GM19240 (cell line): Measurements from ENCODE around the gene MTG2.
A peak's percentile ranks its signal among the peaks of the same experiment; 100 is the strongest.

ENCODE experiments used
- DNase-seq: peaks from one replicate; pipeline ENCODE4 v3.0.0; 2011; ENCODE audit warnings: low spot score; ENCODE audit not compliant: insufficient read length

The MTG2 gene

DNA sequence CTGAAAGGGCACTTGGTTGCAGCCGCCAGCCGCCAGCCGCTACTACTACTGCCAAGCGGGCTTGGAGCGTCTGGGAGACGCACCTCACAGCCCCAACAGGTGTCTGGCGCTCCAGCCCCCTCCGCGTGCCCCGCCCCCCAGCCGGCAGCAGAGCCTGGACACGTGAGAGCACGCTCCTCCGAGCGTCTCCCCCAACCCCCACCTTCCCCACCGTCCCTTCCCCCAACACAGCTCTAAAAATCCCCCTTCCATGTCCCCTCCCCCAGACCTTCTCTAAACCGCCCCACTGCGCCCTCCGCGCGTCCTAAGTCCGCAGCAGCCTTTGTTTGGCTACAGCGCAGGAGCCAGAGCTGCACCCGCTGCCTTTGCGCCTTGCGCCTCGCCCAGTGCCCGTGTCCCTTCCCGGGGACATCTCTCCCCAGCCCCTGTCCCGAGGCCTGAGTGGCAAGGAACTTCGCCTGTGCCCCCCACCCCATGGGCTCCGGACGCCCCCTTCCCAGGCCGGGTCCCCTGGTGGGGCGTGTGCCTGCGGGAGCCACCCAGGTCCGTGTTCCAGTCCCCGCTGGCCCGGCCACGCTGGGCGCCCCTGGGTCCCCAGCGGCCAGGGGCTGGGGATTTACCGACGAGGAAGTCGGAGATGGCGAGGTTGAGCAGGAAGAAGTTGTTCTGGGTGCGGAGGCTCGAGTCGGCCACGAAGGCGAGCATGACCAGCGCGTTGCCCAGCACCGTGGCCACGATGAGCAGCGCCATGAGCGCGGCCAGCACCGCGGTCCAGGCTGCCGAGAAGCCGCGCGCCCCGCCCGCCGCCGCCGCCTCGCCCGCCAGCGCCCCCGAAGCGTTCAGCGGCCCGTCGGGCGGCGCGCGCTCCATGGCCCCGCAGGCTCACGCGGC, 36.5 kb downstream of the MTG2 start:
- no peak for DNase-seq

DNA sequence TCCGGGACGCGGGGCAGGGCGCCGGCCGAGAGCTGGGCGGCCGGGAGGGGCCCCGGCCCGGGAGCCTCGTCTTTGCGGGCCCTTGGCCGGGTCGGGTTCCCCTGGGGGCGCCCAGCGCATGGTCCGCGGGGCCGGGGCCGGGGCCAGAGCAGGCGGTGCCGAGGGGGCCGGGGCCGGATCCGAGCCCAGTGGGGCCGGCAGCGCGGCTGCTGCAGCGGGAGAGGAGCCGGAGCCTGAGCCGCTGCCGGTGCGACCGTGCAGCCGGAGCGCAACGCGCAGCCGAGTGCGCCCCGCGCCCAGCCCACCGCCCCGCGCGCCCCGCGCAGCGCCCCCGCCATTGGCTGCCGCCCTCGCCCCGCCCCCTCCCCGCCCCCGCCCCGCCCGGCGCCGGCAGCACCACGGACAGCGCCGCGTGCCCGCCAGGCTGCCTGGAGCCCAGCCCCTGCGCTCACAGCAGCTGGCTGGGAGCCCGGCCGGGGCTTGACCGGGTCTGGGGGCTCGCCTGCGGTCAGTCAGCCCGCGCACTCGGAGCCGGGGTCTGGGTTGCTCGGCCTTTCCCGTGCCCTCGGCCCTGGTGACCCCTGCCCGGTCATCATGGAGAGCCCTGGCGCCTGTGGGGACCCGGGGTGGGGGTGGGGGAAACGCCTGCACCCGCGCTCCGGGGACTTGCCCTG, 37.3 kb downstream of the MTG2 start, which contains the start of gene HRH3:
Gene HRH3 (minus strand): TSS at position 287 of the 674 bp plus-strand sequence. CDS start 308 bp downstream, outside the sequence.
- DNase-seq, result peak; percentile 56

DNA sequence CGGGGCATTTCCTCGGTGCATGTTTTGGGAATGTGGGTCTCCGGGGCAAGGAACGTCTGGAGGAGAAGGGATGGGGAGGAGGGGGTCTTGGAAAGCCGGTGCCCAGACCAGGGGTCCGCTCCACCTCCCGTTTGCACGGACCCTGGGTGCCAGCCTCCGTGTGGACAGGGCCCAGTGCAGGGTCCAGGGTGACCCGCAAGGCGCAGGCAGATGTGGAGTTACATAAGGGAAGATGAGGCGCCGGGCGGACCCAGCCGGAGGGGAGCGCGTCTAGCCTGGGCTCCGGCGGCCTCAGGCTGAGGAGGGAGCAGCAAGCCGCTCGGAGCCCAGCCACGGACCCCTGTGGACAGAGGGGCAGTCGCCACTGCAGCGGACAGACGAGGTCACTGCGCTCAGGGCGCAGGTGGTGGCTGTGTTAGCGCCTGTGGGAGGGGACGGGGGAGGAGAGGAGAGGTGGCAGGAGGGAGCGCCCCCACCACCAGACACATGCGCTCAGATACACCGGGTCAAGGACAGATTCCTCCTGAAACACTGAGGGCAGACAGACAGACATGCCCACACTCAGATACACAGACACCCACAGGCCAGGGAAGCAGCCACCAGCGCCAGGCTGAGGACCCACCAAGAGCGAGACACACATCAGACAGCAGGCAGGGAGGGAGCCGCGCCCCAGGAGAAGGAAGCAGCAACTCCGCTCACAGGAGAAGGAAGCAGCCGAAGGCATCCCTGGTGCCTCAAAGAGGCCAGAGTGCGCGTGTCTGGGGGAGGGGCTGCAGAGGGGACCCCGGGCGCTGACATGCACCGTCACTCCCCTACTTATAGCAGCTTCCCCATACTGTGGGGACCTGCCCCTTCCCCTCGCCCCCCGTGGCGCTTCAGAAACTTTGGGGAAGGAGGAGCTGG, 38.1 kb downstream of the MTG2 start:
- DNase-seq, result no peak

DNA sequence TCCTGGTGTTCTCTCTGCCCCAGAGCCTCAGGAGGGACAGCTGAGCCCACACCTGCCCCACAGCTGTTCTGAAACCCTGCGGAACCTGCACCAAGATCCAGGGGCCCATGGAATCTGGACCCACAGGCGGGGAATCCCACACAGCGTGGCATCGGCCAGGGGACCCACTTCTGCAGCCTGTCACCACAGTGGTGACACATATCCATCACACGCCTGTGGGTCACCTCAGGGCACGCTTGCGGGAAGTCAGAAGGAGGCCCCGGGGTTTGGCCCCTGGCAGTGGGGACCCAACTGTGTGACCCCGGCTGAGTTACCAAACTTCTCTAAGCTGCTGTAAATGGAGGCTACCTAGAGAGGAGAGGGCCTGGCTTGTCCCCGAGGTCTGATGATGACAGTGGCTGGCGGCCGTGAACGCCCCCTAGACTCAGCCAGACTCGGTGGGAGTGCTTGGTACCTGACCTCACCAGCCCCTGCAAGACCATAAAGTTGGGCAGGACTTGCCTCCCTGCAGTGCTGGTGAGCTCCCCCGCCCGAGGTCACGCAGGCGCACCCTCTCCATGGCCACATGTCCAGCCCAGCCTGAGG, 39.5 kb downstream of the MTG2 start:
- no peak for DNase-seq

DNA sequence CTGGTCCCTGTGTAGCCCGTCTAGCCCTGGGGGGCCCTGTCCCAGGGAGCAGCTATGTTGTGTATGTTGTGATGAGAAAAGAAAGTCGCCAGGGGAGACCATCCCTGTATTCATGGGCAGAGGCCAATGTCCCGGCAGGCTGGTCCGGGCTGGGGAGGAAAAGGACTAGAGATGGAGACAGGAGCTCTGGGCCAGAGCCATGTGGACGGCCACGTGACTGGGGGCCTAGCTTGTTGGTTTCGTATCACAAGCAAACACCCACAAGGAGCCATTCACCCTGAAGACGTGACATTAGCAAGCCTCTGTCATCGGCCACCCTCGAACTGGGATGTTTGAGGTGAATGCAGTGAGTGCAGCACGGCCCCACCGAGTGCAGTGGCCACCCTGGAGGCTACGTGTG, 40.1 kb downstream of the MTG2 start:
- no peak for DNase-seq

DNA sequence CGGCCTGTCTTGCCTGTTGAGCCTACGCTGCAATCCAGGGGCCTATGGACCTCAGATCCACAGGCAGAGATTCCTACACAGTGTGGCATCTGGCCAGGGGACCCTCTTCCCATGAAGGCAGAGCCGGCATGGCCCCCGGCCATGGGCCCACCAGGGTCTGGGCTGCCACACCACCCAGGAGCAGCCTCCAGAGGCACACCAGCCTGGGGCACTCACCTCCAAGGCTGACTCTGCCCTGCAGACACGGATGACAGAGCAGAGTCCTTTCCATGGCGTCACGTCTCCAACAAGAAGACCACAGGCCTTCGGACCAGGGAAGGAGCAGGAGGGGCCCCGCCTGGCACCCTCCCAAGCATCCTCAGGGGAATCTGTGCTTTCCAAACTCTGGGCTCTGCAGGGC, 40.7 kb downstream of the MTG2 start:
- DNase-seq, result no peak

DNA sequence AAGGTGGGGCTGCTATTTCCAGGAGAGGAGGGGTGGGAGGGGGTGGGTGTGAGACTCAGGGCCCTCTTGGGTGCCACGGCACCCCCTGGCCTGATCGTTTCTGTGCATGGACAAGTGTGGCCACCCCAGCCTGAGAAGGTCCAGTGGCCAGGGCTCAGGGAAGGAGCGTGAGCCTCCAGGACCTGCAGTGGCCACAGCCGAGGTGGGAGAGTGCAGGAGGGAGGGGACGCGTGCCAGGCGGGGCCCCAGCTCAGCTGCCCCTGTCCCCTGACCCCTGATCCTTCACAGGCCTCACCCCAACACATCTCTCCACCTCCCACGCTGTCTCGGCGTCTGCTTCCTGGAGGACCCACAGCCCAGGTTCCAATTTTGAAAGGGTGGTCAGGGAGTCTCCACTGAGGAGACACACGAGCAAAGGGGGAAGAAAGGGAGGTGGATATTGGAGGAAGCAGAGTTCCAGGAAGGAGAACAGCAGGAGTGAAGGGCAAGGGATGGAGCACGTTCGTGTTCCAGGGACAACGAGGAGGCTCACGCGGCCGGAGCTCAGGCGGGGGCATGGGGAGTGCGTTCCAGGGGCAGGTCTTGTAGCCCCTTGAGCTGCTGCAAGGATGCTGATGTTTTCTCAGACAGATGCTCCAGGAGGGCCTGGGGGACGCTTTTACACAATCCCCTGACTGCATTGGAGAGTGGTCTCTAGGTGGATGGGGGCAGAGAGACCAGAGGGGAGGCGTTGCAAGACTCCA, 41.5 kb downstream of the MTG2 start:
- DNase-seq, result no peak

DNA sequence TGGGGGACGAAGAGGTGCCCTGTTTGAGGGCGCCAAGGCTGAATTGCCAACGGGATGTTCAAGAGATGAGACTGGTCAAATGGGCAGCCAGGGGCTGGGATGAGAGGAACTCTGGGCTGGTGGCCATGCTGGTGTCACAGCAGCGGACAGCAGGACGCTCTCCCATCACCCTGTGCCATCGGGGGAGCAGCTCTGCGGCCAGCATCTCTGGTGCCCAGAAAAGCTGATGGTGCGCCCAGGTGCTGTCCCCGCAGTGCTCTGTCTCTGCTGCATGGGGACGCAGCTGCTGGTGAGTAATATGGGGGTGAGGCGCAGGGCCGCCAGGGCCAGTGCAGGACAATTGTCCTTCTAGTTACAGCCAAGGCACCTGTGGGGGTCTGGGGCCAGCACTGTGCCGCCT, 42.2 kb downstream of the MTG2 start:
- DNase-seq, result no peak

DNA sequence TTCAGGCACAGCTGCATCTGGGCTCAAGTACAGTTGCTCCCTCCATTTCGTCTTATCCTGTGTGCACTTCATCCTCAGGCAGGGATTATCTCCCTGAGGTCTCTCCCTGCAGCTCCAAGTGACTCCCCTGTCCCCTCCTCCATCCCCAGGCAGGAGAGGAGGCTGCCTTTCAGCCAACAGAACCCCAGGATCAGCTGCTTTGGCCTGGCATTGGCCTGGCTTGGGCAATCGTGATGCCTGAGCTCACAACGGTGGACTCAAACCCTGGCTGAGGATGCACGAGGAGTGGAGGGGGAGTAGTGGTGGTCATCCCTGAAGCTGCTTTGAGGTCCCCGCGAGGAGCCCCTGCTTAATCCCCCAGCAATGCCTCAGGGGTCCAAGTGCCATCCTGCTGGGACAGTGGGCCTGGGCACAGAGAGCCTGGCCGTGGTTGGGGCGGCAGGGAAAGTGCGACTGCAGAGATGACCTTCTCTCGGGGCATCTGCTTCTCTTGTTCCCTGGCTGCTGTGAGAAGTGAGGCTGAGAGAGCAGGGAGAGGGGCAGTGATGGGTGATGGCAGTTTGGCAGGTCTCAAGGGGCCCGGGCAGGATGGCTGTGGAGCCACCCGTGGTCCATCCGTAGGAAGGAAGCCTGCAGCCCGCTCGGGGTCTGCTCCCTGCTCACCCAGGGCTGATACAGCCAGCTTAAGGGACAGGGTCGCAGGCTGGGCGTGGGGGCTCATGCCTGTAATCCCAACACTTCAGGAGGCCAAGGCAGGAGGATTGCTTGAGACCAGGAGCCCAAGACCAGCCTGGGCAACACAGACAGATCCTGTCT, 43.2 kb downstream of the MTG2 start:
- DNase-seq, result no peak

DNA sequence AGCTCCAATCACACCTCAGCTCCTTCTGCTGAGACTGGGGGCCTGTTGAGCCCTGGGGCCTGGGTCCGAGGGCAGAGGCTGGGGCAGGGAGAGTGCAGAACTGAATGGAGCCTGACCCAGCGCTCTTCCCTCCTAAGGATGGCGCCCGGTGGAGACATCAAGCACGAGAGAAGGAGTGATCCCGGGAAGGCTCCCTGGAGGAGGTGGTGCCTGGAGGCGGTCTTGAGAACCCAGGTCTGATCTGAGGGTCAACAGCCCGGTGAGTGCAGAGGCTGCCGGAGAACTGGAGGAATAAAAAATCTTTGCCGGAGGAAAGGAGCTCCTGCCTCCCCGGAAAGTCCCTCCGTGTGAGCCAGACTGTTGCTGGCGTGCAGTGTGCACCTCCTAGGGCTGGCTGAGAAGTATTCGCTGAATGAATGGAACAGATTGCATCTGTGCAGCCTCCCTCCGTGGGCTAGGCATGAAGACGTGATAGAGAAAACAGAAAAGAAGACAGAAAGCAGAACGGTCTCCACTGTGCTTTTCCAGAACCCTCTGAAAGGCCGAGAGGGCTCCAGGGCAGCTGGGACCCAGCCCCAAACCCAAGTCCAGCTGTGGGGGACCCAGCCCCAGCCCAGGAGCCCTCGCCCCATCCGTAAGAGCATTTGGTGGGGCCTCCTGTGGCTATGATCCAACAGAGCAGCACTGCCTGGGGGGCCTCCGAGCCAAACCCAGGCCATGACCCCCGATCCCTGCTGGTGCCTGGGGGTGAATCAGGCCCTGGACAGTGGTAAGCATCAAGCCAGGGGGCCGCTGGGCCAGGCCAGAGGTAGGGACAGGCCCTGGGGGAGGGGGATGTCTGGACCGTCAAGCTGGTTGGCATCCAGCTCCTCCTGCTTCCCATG, 44.1 kb downstream of the MTG2 start:
- no peak for DNase-seq

DNA sequence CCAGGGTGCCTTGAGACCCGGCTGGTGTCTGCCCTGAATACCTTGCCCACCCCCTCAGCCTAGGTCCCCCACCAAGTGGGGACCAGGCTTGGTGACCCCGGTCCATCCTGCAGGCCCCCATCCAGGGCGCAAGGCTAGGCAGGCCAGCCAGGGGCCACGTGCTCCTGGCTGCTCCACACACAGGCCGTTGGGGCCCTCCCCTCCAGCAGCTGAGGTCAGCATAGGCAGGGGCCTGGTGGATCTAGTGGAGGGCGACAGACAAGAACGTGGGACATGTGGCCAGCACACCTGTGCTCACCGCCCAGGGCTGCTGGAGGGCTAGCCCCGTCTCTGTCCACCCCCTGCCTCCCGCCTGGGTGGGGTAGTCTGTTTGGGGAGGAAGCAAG, 44.8 kb downstream of the MTG2 start:
- no peak for DNase-seq

DNA sequence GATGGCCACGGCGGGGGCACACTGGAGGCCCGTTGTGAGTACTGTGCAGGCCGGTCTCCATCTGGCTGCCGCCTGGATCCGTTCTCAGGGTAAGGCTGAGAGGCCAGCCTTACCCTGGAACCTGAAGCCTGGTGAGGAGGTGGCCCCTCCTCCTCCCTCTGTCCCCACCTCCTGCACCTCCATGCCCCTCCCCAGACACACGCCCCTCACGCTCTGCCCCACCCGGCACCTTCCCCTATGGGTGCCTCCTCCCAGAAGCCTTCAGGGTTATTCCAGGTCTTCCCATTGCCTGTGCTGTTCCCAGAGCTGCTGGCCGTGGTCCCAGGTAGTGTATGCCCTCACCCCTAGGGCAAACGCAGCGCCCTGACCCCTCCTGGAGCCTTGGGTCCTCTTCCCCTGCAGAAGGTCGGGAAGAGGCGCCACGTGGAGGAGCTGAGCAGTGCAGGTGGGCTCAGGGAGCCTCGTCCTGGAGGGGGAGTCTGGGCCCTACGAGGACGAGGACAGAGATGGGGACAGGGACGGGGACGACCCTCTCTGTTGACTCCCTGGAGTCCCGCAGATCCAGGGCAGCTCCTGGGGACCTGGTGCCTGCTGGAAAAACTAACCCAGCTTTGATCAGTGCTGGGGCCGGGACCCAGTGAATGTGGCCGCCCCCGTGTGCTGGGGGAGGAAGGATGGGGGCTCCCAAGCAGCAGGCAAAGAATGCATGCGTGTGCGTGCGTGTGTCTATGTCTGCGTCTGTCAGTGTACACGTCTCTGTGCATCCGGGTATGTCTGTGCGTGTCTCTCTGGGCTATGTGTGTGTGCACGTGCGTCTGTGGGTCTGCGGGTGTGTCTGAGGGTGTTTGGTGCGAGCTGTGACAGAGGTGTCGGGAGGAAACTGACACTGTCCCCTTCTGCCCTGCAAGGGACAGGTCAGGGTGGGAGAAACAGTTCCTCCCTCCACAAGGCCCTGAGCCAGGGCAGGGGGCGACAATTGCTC, 45.4 kb downstream of the MTG2 start:
- no peak for DNase-seq

DNA sequence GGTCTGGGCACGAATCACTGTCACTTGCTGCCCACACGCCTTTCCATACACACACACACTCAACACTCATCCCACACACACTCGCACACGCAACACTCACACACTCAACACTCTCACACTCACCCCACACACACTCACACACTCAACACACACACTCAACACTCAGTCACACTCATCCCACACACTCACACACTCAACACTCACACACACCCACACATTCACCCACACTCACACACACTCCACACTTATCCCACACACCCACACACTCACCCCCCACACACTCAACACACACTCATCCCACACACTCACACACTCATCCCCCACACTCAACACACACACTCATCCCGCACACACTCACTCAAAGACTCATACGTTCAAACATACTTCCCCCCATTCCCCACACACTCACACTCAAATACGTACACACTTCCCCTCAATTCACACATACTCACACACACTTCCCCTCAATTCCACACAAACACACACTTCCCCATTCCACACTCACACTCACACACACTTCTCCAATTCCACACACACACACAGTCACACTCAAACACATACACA, 46.2 kb downstream of the MTG2 start:
- no peak for DNase-seq

DNA sequence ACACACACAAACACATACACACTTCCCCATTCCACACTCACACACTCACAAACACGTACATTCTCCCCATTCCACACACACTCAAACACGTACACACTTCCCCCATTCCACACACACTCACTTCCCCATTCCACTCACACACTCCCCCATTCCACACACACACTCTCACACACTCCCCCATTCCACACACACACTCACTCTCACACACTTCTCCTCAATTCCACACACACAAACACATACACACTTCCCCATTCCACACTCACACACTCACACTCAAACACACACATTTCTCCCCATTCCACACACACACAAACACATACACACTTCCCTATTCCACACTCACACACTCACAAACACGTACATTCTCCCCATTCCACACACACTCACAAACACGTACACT, 46.8 kb downstream of the MTG2 start:
- no peak for DNase-seq

DNA sequence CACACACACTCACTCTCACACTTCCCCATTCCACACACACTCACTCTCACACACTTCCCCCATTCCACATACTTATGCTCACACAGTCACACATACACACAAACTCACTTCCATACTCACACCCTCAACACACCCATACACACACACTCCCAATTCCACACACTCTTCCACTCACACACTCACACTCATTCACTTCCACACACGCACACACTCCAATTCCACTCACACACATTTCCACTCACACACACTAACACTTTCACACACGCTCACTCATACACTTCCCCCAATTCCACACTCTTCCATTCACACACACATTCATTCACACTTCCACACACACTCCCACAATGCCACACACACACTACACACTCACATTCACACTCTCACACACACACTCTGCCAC, 47.4 kb downstream of the MTG2 start:
- DNase-seq, result no peak

DNA sequence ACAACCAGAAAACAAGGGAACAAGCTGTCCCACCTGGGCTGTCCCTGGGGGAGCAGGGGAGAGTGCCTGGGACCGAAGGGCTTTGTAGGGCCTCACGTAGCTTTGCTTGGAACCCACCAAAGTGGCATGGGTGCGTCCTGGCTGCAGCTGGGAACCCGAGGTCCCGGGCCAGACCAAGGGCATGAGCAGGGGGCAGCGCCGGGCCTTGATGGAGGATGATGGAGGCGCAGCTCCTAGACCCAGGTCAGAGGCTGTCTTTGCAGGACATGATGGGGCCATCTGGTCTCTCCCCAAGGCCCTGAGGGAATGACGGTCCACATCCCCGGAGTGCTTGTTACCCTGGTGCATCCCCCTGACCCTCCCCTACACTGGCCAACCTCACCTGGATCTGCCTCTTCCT, 47.9 kb downstream of the MTG2 start:
- DNase-seq, result no peak

DNA sequence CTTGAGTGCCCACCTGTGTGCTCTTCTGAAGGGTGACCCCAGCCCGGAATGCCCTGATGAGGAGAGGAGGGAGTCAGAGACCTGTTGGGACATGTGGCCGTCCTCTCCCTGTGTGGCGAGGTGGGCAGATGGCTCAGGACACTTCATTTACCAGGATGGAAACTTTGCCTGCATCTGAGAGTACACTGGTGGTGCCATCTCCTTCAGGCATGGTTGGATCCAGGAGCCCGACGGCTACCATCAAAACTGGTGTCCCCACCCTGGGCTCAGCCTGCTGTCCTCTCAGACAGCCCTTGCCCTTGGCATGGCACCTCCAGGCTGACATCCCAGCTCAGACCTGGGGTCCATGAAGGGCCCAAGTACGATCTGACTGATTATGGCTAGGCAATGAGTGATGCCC, 48.5 kb downstream of the MTG2 start:
- no peak for DNase-seq
